ENCODE measurements around the gene MAPKBP1.

Gene MAPKBP1

DNA sequence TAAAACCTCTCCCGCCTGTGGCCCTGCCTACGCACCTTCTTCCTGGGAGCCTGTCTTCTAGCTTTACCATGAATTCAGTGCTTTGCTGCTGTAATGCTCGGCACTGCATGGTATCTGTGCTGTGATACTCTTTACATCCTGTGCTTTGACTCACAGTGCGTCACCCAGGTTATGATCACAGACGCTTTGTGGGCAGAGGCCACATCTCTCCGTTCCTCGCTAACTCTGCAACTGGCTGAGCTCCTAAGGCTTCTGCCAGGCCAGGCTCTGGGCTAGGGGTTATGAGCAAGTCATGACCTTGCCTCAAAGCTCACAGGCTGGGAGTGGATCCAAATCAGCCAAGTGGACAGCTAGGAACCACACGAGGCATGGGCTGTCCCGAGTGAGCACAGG lies 96.4 kb downstream of the MAPKBP1 start:
- TF ChIP-seq, protein P1, sequence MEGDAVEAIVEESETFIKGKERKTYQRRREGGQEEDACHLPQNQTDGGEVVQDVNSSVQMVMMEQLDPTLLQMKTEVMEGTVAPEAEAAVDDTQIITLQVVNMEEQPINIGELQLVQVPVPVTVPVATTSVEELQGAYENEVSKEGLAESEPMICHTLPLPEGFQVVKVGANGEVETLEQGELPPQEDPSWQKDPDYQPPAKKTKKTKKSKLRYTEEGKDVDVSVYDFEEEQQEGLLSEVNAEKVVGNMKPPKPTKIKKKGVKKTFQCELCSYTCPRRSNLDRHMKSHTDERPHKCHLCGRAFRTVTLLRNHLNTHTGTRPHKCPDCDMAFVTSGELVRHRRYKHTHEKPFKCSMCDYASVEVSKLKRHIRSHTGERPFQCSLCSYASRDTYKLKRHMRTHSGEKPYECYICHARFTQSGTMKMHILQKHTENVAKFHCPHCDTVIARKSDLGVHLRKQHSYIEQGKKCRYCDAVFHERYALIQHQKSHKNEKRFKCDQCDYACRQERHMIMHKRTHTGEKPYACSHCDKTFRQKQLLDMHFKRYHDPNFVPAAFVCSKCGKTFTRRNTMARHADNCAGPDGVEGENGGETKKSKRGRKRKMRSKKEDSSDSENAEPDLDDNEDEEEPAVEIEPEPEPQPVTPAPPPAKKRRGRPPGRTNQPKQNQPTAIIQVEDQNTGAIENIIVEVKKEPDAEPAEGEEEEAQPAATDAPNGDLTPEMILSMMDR (IDR thresholded peaks at IDR 0.05; ENCODE audit: low read depth, low read length): no peak
- no peak for DNase-seq (ENCODE audit: extremely low read depth, low read depth)

DNA sequence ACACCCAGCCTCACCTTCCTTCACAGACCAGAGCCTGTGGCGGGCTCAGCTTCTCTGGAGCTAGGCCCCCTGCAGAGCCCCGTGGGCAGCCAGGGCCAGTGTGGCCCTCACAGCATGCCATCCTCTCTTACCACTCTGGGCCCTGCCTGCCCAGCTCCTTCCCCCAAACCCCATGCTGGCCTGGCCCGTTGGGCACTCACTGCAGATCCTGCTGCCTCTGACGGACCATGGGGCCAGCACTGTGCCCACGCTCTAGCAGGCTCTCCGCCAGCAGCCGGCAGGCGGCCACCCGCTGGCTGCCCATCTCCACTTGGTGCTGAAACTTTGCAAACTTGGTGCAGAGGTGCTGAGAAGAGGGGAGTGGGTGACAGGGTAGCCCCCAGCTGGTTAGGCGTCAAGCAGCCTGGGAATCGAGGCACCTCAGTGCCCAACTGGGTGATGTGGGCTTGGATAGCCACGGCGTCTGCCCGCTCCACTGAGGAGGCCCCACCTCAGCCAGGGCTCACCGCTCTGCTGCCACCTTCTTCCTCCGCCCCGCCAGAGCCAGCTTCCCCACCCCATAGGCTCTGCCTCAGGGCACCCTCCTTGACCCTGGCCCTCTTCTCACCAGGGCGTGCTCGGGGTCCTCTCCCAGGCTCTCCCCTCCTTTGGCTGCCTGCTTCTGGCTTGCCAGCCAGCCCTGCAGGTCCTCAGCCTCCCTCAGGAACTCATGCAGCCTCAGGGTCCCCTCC lies 97.1 kb downstream of the MAPKBP1 start:
- TF ChIP-seq, protein P1 (IDR thresholded peaks at IDR 0.05; ENCODE audit: low read depth, low read length): no peak
- DNase-seq (ENCODE audit: extremely low read depth, low read depth): no peak

DNA sequence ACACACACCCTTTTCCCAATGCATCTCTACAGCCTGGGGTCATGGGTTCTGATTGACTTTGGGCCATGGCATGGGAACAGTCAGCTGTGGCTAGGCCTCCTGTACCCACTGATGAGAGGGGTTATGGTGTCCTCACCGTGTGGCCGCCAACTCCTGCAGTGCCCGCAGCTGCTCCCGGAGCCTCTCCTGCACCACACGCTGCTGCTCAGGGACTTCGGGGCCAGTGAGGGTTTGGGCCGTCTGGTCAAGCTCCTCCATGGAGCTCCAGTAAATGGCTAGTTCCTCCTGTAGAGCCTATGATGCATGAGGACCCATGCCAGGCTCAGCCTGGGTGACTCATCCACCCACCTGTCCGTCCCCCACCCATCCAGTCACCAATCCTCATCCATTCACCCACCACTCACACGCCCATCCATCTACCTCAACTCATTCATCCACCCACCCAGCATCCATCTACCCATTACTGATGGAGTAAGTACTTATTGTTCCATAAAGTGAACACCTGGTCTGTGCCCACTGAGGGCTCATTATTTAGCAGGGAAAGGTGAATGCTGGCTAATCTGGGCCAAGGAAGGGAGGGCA lies 98.0 kb downstream of the MAPKBP1 start:
- TF ChIP-seq, protein P1 (IDR thresholded peaks at IDR 0.05; ENCODE audit: low read depth, low read length): no peak
- no peak for DNase-seq (ENCODE audit: extremely low read depth, low read depth)

DNA sequence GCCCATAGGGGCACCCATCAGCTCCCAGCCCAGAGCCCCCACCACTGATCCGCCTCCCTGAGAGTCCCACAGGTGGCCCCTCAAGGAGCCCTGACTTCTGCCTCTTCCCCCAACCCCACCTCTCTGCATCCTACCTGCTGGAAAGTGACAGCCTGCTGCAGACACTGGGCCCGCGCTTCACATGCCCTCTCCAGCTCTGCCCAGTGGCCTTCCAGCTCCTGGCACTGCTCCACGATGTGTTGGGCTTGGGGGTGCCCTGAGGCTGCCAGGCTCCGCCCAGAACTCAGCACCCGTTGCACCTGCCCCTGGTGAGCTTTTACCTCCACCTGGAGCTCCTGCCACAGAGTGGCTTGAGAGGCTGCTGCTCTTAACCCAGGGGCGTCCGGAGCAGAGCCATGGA lies 99.4 kb downstream of the MAPKBP1 start:
- TF ChIP-seq, protein P1 (IDR thresholded peaks at IDR 0.05; ENCODE audit: low read depth, low read length): no peak
- no peak for DNase-seq (ENCODE audit: extremely low read depth, low read depth)

DNA sequence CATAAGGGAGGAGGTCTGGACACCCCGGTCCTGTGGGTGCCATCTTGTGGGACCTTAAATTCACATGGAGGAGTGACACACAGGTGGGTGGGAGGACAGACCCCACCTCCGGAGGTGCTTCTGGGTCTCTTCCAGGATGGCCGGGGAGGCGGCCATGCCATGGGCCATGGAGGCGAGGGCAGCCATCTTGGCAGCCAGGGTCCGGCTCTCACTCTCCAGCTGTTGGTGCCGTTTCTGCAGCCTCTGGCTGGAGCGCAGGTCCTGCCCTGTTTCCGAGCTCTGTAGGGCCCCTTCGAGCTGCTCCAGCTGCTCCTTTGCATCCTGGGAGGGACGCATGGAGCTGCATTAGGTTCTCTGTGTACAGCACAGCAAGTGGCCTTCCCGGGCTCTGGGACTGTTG lies 100.5 kb downstream of the MAPKBP1 start:
- TF ChIP-seq, protein P1 (IDR thresholded peaks at IDR 0.05; ENCODE audit: low read depth, low read length): no peak
- no peak for DNase-seq (ENCODE audit: extremely low read depth, low read depth)

DNA sequence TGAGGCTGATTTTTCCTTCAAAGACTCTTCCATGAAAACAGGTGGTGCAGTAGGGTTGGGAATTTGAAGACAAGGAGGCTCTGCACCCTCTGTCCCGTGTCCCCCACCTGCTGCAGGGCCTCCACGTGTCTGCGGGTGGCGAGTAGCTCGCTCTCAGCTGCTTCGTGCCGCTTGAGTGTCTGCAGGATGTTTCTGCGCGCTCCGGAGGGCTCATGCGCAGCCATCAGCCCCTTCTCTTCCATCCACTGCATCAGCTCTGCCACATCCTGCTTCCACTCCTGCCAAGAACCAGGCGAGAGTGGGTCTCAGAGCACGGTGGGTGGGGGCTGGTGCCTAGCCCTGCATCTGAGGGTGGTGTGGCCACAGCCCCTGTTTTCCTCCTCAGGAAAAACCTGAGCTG lies 101.7 kb downstream of the MAPKBP1 start:
- DNase-seq (ENCODE audit: extremely low read depth, low read depth): no peak
- TF ChIP-seq, protein P1 (IDR thresholded peaks at IDR 0.05; ENCODE audit: low read depth, low read length): no peak

DNA sequence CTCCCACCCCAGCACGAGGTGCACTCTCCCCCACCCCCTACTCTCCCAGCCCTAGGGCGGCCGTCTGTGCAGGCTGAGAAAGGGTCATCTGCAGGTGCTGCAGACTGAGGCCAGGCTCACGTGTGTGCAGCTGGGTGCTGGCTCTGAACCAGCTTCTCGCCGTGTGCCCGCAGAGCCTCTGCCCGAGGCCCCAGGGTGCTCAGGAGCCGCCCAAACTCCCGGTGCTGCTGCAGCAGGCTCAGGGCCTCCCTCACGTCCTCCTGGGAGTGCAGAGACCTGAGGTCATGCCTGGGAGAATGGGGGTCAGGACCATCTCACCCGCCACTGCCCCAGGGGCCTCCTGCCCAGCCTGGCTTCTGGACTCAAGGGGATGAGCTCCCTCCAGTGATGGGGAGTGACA lies 102.4 kb downstream of the MAPKBP1 start:
- no peak for DNase-seq (ENCODE audit: extremely low read depth, low read depth)
- TF ChIP-seq, protein P1 (IDR thresholded peaks at IDR 0.05; ENCODE audit: low read depth, low read length): no peak
